PC-9 (cell line): ENCODE results near the gene CRYGD. TPM values are rescaled to one million over a fixed set of nuclear protein-coding genes. Genes with fewer than 3 reads are reported as not detected.
A peak's percentile ranks its signal among the peaks of the same experiment; 100 is the strongest.
"Not testable (repeated sequence)": the region's sequence is repeated elsewhere in the genome, so short reads cannot be mapped to it uniquely, and the experiment has no call there.

Experiments
- BruUV-seq: library from RNA; stranded (reverse); fragments of 400-500 nt; replicated peaks from 2 replicates; lab custom pipeline; 2021; lab: Mats Ljungman, UMichigan
- CTCF ChIA-PET: fragments of 300-600 bp; sonication (Branson Sonifier 250); formaldehyde crosslinking; loops from one replicate; lab custom pipeline; 2022; ENCODE audit warnings: antibody characterized with exemption; lab: Charles Lee
- POLR2A ChIA-PET: fragments of 300-600 bp; sonication (Branson Sonifier 250); formaldehyde crosslinking; loops from one replicate; lab custom pipeline; 2022; ENCODE audit warnings: antibody characterized with exemption; ENCODE audit not compliant: unreplicated experiment; lab: Charles Lee
- DNase-seq, 2 experiments: peaks; one replicate each; pipeline versions ENCODE4 v3.0.0 to v3.0.0-alpha.2; 2015 to 2022; ENCODE audit warnings: mixed read lengths in 1 of 2
- H2AFZ ChIP-seq: fragments of 200-600 bp; sonication (generic); 2 replicates; pipeline ENCODE4 v1.8.1; 2017; ENCODE audit warnings: antibody characterized with exemption
- H3F3A ChIP-seq: fragments of 200-600 bp; sonication (generic); 2 replicates; pipeline ENCODE4 v1.8.1; 2017; ENCODE audit warnings: antibody characterized with exemption, mild to moderate bottlenecking, low read depth; ENCODE audit not compliant: insufficient read depth
- H3K27ac ChIP-seq: fragments of 200-600 bp; sonication (generic); 2 replicates; pipeline ENCODE4 v1.6.1; 2016; ENCODE audit warnings: mixed run types
- H3K27me3 ChIP-seq: fragments of 200-600 bp; sonication (generic); 2 replicates; pipeline ENCODE4 v1.6.1; 2016; ENCODE audit warnings: low read depth, mixed run types; ENCODE audit not compliant: insufficient read depth
- H3K36me3 ChIP-seq: fragments of 200-600 bp; sonication (generic); 2 replicates; pipeline ENCODE4 v1.6.1; 2016; ENCODE audit warnings: low read depth, mixed run types
- H3K4me1 ChIP-seq: fragments of 200-600 bp; sonication (generic); replicated peaks from 2 replicates; pipeline ENCODE4 v1.6.1; 2016; ENCODE audit warnings: mixed run types; ENCODE audit not compliant: insufficient read depth
- H3K4me2 ChIP-seq: fragments of 200-600 bp; sonication (generic); 2 replicates; pipeline ENCODE4 v1.6.1; 2017; ENCODE audit warnings: mixed run types
- H3K4me3 ChIP-seq: fragments of 200-600 bp; sonication (generic); 2 replicates; pipeline ENCODE4 v1.6.1; 2016; ENCODE audit warnings: mixed run types
- H3K79me2 ChIP-seq: fragments of 200-600 bp; sonication (generic); 2 replicates; pipeline ENCODE4 v1.6.1; 2017; ENCODE audit warnings: low read depth, mixed run types
- H3K9me2 ChIP-seq: fragments of 200-600 bp; sonication (generic); 2 replicates; pipeline ENCODE4 v1.8.1; 2017; ENCODE audit warnings: mild to moderate bottlenecking; ENCODE audit not compliant: insufficient read depth
- H3K9me3 ChIP-seq: fragments of 200-600 bp; sonication (generic); 2 replicates; pipeline ENCODE4 v1.8.1; 2016; ENCODE audit warnings: low read depth; ENCODE audit not compliant: insufficient read depth
- H4K20me1 ChIP-seq: fragments of 200-600 bp; sonication (generic); 2 replicates; pipeline ENCODE4 v1.8.1; 2017; ENCODE audit not compliant: insufficient read depth
- EZH2 ChIP-seq: fragments of 200-600 bp; sonication (generic); IDR thresholded peaks from 2 replicates; pipeline ENCODE4 v1.8.0; 2017; ENCODE audit warnings: antibody characterized with exemption, low read depth
- intact Hi-C: fragments of 100-400 bp; cut with micrococcal nuclease; formaldehyde crosslinking; loops from one replicate; pipeline ENCODE4 v1.10.0; 2022; ENCODE audit not compliant: unreplicated experiment
- total RNA-seq: library from RNA; stranded (reverse); gene quantifications from 2 replicates; pipeline ENCODE4 v1.2.3, GENCODE V29; 2021
- TF ChIP-seq, protein P1 (sequence below): fragments of 200-600 bp; sonication (generic); conservative IDR thresholded peaks from 2 replicates; pipeline ENCODE4 v1.6.1; 2017; ENCODE audit warnings: mixed run types, antibody characterized with exemption, mild to moderate bottlenecking, moderate library complexity

CRYGD gene
- total RNA-seq, 1 experiment from 2014 or later: not detected

DNA sequence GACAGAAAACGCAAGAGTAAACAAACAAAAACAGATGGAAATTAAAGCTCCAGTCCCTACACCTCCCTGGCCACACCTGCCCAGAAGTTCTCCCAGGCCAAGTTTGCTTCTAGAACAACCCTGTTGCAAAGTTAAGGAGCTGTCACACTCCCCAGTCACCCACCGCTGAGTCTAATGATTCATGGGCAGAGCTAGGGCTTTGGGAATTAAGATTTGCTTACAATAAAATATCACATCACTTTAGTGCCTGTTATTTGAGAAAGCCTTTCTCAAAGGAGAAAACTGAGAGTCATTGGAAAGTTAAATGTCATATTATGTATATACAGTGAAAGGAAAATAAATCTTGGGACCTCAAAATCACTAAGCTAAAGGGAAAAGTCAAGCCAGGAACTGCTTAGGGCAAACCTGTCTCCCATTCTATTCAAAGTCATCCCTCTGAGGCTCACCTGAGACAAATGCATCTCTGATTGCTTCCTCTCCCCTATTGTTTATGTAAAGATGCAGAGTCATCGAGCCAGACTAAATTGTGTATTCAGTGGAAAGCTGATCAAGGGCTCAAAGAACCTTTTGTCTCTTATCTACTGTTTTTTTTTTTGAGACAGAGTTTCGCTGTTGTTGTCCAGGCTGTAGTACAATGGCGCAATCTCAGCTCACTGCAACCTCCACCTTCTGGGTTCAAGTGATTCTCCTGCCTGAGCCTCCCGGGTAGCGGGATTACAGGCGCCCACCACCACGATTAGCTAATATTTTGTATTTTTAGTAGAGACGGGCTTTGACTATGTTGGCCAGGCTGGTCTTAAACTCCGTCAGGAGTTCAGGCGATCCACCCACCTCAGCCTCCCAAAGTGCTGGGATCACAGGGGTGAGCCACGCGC is 18.8 kb upstream of the CRYGD start:
- TF ChIP-seq, protein P1, sequence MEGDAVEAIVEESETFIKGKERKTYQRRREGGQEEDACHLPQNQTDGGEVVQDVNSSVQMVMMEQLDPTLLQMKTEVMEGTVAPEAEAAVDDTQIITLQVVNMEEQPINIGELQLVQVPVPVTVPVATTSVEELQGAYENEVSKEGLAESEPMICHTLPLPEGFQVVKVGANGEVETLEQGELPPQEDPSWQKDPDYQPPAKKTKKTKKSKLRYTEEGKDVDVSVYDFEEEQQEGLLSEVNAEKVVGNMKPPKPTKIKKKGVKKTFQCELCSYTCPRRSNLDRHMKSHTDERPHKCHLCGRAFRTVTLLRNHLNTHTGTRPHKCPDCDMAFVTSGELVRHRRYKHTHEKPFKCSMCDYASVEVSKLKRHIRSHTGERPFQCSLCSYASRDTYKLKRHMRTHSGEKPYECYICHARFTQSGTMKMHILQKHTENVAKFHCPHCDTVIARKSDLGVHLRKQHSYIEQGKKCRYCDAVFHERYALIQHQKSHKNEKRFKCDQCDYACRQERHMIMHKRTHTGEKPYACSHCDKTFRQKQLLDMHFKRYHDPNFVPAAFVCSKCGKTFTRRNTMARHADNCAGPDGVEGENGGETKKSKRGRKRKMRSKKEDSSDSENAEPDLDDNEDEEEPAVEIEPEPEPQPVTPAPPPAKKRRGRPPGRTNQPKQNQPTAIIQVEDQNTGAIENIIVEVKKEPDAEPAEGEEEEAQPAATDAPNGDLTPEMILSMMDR: no peak
- no peak for TF ChIP-seq EZH2
- no peak for DNase-seq
- no TSS peak for BruUV-seq
- no peaks in the 10 kb centered on the region for H3K27me3 ChIP-seq
- H3K9me2 ChIP-seq: no peaks in the 10 kb centered on the region
- H3K9me3 ChIP-seq: no peaks in the 10 kb centered on the region
- CTCF ChIA-PET: no interaction called here
- POLR2A ChIA-PET: no interaction called here
- H2AFZ ChIP-seq: no peak overlapping the region
- no peaks in the 10 kb centered on the region for H3K36me3 ChIP-seq
- no peaks in the 10 kb centered on the region for H4K20me1 ChIP-seq
- H3F3A ChIP-seq: no peaks in the 10 kb centered on the region
- H3K79me2 ChIP-seq: no peaks in the 10 kb centered on the region
- H3K4me2 ChIP-seq: no peak overlapping the region
- no peak overlapping the region for H3K27ac ChIP-seq
- H3K4me1 ChIP-seq: no peaks in the 10 kb centered on the region
- H3K4me3 ChIP-seq: no peak overlapping the region
- intact Hi-C loops: no loop called here

DNA sequence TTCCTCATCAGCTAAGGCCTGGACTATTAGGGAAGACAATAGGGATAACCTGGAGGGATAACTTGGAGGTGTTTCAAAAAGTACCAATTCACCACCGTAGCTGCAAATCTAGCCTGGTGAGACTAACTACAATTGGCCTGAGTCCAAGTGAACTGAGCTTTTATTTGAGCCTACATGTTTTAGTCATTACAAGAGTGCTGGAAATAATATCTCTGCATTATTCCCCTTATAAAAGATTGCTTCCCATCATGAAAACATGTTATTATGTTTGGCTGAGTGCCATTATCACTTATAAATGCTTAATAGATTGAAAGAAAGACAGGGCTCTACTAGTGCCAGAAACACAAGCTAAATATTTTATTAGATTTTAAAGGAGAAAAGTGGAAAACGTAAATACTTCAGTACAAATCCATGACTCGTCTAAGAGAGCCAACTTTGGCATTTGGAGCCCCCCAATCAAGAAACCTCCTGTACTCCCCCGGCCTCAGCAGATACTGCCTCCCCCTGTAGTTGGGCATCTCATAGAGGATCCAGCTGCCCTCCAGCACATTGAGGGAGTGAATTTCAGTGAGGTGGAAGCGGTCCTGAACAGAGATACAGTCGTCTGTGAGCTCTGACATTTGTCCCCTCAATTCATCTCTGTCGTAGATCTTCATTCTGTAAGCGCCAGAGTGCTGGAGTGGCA is 18.1 kb upstream of the CRYGD start:
- H3K36me3 ChIP-seq: no peaks in the 10 kb centered on the region
- no peaks in the 10 kb centered on the region for H3K9me3 ChIP-seq
- POLR2A ChIA-PET: no interaction called here
- intact Hi-C loops: no loop called here
- no peak overlapping the region for H3K4me3 ChIP-seq
- H3K9me2 ChIP-seq: no peaks in the 10 kb centered on the region
- H3K27ac ChIP-seq: no peak overlapping the region
- no TSS peak for BruUV-seq
- no peaks in the 10 kb centered on the region for H3K27me3 ChIP-seq
- no peak overlapping the region for H2AFZ ChIP-seq
- DNase-seq: no peak
- no peak for TF ChIP-seq EZH2
- TF ChIP-seq, protein P1: no peak
- no peaks in the 10 kb centered on the region for H3F3A ChIP-seq
- CTCF ChIA-PET: no interaction called here
- no peaks in the 10 kb centered on the region for H3K4me1 ChIP-seq
- no peaks in the 10 kb centered on the region for H3K79me2 ChIP-seq
- no peaks in the 10 kb centered on the region for H4K20me1 ChIP-seq
- no peak overlapping the region for H3K4me2 ChIP-seq

DNA sequence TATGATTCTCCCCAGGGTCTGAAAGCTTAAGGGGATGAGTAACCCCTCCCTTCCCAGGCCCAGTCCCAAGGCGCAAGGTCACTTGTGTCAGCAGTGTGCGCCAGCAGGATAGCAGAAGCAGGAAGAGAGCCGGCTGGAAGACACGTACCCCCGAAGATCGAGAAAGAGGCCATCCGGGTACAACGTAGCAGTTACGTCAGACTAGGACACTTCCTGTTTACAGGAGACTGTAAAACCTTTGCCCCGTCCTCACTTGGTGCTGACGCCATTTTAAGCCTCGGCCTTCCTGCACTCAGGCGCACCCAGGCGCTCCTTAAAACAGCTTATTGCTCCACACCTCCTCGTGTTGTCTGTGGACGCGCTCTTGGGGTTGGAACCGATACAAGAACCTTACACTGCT is 15.1 kb upstream of the CRYGD start:
- H3K9me2 ChIP-seq: no peaks in the 10 kb centered on the region
- no peak overlapping the region for H3K4me2 ChIP-seq
- intact Hi-C loops: no loop called here
- ChIA-PET CTCF (no interaction called here), POLR2A (interaction anchor here (0.6 kb wide), 1 partner anchor 18 kb away, joined by 6 read pairs; no protein-coding TSS in a partner anchor)
- H2AFZ ChIP-seq: no peak overlapping the region
- H3K4me3 ChIP-seq: no peak overlapping the region
- BruUV-seq: no TSS peak
- H3K36me3 ChIP-seq: no peaks in the 10 kb centered on the region
- H3K27ac ChIP-seq: no peak overlapping the region
- no peak for DNase-seq
- H3K4me1 ChIP-seq: no peaks in the 10 kb centered on the region
- no peaks in the 10 kb centered on the region for H3K79me2 ChIP-seq
- no peaks in the 10 kb centered on the region for H3F3A ChIP-seq
- no peaks in the 10 kb centered on the region for H4K20me1 ChIP-seq
- no peaks in the 10 kb centered on the region for H3K9me3 ChIP-seq
- no peaks in the 10 kb centered on the region for H3K27me3 ChIP-seq
- TF ChIP-seq EZH2: no peak
- TF ChIP-seq, protein P1: no peak

DNA sequence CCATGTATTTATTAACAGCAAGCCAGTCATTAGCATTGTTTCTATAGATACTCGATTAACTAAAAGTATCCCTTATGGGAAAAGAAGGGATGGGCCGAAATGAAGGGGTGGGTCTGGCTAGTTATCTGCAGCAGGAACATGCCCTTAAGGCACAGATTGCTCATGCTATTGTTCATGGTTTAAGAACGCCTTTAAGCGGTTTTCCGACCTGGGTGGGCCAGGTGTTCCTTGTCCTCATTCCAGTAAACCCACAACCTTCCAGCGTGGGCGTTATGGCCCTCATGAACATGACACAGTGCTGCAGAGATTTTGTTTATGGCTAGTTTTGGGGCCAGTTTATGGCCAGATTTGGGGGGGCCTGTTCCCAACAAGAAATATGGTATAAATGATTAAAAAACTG is 14.0 kb upstream of the CRYGD start:
- H3K27ac ChIP-seq, BruUV-seq, H3K4me1 ChIP-seq: not testable (repeated sequence)

More for the DNA sequence above, 14.0 kb upstream of the CRYGD start:
- DNase-seq: peak in 1 of 2 experiments; percentile 37
- H3K4me3 ChIP-seq, H3K36me3 ChIP-seq, H3K4me2 ChIP-seq, H3K9me2 ChIP-seq, H3K79me2 ChIP-seq, H4K20me1 ChIP-seq, H3K27me3 ChIP-seq, POLR2A ChIA-PET, H3K9me3 ChIP-seq, H2AFZ ChIP-seq, CTCF ChIA-PET, intact Hi-C loops, H3F3A ChIP-seq: not testable (repeated sequence)
